Measurements from ENCODE around the gene AVEN.

The AVEN gene

DNA sequence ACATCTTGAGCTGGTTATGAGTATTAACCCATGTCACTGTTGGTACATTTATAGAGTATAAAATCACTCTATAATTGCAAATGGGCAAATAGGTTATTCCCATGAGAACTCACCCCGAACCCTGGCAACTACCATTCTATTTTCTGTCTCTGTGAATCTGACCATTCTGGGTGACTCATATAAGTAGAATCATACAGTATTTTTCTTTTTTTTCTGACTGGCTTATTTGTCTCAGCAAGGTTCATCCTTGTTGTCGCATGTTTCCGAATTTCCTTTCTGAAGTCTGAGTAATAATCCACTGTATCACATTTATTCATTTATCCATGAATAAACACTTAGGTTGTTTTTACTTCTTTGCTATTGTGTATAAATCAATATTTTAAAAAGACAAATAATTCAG is 130.6 kb downstream of the AVEN start:
- FAIRE-seq, result no peak

GRCh38 chr15:33907326-33907725 is 131.7 kb downstream of the AVEN start:
- no peak for FAIRE-seq

DNA sequence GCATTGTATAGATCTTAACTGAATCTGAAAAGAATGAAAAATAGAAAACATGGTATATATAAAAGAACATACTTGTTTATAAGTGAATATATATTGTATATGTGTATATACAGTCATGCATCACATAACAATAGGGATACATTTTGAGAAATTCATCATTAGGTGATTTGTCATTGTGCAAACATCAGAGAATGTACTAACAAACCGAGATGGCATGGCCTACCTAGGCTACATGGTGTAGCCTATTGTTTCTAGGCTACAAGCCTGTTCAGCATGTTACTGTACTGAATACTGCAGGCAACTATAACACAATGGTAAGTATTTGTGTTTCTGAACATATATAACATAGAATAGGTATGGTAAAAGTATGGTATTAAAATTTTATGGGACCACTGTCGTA is 135.3 kb downstream of the AVEN start:
- FAIRE-seq, result no peak

- FAIRE-seq, result no peak
These were observed 137.0 kb downstream of the AVEN start for GRCh38 chr15:33902043-33902442.

GRCh38 chr15:33894193-33894592 is 144.8 kb downstream of the AVEN start:
- no peak for FAIRE-seq

GRCh38 chr15:33888176-33888575 is 150.8 kb downstream of the AVEN start:
- no peak for FAIRE-seq

DNA sequence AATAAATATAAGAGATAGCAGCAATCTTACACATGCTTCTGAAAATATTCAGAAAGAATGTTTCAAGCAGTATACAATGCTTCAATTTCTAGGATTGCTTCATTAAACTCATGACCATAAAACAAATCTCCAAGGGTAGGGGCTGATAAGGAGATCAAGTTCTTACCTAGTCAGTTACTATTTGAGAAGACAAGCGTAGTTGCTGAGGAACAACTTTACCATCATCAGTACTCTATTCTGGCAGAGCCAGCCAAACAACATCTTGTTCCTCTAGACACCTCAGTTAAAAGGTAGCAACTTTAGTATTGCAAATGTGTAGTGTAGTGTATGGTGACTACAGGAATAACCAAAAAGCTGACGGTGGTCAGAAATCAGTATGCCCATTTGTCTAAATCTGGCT is 156.1 kb downstream of the AVEN start:
- FAIRE-seq, result no peak

GRCh38 chr15:33874156-33874555 is 164.8 kb downstream of the AVEN start:
- FAIRE-seq, result no peak

GRCh38 chr15:33872416-33873106 is 166.4 kb downstream of the AVEN start:
- FAIRE-seq, result no peak

DNA sequence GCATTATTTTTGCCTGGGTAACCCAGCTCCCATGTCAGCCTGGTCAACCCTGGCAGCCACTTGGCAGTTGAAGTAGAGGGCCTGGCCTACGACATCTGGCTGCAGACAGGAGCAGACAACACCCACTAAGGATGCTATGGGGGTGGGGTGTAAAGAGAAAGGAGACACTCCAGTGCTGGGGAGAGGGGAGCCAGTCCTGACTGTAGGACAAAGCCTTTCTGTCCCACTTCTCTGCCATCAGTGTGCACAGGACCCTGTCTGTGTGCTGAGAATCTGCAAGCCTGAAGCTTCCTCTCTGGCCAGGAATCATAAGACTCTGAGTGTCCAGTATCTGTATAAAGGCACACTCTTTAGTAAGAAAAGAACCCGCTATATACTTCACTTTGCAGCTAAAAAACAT is 167.0 kb downstream of the AVEN start:
- no peak for FAIRE-seq

GRCh38 chr15:33866101-33866737 is 172.8 kb downstream of the AVEN start:
- no peak for FAIRE-seq

DNA sequence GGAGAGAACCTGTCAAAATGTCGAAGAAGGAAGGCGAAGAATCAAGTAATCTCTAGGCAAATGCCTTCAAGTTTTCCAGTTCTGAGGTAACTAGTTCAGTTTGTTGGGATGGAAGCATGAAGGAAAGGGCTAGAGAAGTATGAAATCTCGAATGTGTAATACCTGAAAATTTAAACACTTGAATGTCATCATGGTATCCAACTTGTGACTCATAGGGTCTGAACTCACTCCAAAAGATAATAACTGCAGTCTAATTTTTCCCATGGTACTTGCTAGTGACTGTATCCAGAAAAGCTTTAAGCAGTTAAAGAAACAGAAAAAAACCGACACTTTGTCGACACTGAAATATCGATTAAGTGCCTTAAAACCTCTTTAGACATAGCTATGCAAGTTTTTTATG is 173.6 kb downstream of the AVEN start:
- no peak for FAIRE-seq

GRCh38 chr15:33864360-33865075 is 174.5 kb downstream of the AVEN start:
- no peak for FAIRE-seq

DNA sequence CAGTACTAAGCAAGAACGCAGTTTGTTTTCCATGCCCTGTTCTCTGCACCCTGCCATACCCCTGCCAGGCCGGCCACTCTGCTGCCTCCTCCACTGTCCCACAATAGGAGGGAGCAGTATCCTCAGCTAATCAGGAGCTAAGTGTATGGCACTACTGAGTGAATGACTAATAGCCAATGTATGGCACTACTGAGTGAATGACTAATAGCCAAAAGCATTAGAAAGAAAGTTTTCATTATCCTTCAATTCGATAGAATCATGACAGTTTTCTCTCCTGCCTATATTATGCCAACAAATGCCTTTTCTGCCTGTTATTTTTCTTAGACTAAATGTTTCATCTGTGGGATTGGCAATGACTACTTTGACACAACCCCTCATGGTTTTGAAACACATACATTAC is 178.2 kb downstream of the AVEN start:
- FAIRE-seq, result no peak

DNA sequence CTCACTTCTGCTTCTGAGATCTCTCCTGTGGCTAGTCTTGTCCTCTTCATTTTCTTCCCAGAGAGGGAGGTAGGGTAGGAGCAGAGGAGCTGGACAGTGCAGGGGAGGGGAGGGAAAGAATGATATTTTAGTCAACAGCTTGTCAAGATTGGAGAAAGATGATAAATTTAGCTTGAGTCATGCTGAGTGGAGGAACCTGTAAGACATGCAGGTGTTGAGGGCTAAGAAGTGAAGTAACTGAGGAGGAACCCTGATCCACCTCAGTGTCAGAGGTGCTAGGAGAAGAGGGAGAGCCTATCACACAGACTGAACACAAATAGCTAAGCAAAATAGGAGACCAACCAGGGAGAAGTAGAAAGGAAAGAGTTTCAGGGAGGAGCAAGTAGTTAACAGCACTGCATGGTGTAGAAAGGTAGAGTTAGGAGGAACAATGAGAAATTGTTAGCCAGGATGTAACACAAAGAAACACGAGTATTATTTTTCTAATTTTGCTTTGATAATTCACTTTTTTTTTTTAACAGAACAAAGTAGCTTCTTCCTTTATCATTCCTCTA is 178.9 kb downstream of the AVEN start:
- no peak for FAIRE-seq

- no peak for FAIRE-seq
These were observed 180.2 kb downstream of the AVEN start for GRCh38 chr15:33858836-33859235.

GRCh38 chr15:33857726-33858125 is 181.3 kb downstream of the AVEN start:
- no peak for FAIRE-seq

DNA sequence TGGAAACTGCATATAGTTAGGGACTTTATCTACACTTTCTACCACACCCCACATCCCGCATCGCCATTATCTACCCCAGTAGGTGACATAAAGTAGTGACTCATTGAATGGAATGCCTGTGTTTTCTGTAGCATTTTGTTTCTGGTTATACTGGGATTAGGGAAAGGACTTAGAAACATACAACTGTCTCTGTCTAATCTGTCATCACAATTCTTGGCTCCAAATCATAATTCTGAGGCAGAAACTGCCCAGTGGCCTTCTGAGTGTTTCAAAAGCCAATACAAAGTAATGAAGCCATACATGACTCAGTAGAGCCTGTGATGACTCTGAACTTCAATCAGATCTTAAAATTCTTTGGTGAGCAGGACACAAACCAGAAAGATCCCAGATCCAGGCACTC is 186.4 kb downstream of the AVEN start:
- no peak for FAIRE-seq

DNA sequence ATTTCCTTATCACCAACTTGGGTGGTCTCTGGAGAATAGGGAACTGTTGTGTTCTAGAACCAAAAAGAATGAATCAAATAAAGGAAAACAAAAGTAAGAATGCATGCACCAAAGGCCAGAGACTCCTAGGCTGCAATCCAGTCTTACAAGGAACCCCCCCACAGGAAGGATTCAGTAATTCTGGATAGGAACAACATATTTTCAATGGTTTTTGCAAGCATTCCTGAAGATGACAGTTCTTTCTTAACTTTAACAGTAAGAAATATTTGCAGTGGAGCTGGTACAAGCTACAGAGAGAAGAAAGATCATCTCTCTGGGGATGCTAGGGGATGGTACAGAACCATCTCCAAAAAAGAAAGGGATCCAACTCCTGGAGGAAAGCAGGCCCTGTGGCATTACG is 186.9 kb downstream of the AVEN start:
- no peak for FAIRE-seq

- FAIRE-seq, result no peak
These were observed 187.9 kb downstream of the AVEN start for GRCh38 chr15:33851079-33851478.

DNA sequence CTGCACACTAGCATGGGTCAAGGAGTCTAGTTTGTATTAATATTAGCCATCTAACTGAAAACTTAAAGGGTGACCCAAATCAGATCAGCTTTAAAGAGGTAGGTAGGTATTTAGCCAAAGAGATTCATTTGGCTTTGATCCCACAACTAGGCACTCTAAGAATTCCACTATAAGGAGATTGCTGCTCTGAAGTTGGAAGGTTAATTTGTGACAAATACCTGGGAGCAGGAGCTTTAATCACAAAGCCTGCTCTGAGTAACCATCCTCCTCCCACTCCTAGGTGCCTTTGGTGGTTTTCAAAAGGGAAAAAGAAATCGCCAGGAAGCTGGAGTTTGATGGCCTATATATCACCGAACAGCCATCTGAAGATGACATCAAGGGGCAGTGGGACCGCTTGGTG is 191.0 kb downstream of the AVEN start:
- no peak for FAIRE-seq

- FAIRE-seq, result no peak
These were observed 192.1 kb downstream of the AVEN start for GRCh38 chr15:33846862-33847261.

DNA sequence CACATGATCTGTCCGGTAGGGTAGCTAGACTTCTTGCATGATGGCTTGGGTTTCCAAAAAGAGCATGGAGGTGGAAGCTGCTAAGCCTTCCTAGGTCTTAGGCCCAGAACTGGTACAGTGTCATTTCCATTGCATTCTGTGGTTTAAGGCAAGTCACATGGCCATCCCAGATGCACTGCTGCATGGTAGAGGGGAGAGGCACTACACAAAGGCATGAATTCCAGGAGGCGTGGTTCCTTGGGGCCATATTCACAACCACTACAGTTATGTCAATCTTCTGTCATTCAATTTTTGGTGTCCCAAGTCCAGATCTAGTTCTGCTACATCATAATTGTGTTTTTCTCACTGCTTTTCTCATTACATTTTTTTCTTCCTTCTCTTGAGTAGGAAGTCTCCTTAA is 192.9 kb downstream of the AVEN start:
- FAIRE-seq, result no peak

GRCh38 chr15:33844597-33844996 is 194.4 kb downstream of the AVEN start:
- FAIRE-seq, result no peak

All from islet of Langerhans (tissue), 1 donor.